Urinary bladder (tissue), 4 donors: ENCODE data around the gene RSRC1. TPM values are rescaled to one million over a fixed set of nuclear protein-coding genes. Genes with fewer than 3 reads are reported as not detected.

Experiments used
- DNase-seq: peaks from one replicate; pipeline ENCODE4 v3.0.0-alpha.2; 2015; ENCODE audit errors: extremely low spot score
- H3K27ac ChIP-seq: one replicate; pipeline ENCODE4 v1.5.1; 2013; ENCODE audit warnings: low read depth, mild to moderate bottlenecking, moderate library complexity
- H3K36me3 ChIP-seq: one replicate; pipeline ENCODE4 v1.6.1; 2013; ENCODE audit warnings: mild to moderate bottlenecking, moderate library complexity; ENCODE audit not compliant: insufficient read depth
- H3K4me1 ChIP-seq: one replicate; pipeline ENCODE4 v1.6.1; 2013; ENCODE audit warnings: mild to moderate bottlenecking, moderate library complexity; ENCODE audit not compliant: insufficient read depth
- H3K4me3 ChIP-seq: one replicate; pipeline ENCODE4 v1.5.1; 2013; ENCODE audit warnings: low read depth, low read length
- WGBS: extraction: QIAGEN DNeasy Blood & Tissue Kit; methylation state at CpG from one replicate; pipeline ENCODE4 v1.1.7; 2013; 5-methylcytosine and 5-hydroxymethylcytosine counted together
- polyA plus RNA-seq: library from polyadenylated mRNA; stranded (reverse); fragments of 200-250 nt; gene quantifications from one replicate; pipeline ENCODE4 v1.2.3, GENCODE V29; 2013
- total RNA-seq: library from RNA; depleted of rRNA; stranded (reverse); fragments of >200 nt; gene quantifications from one replicate; pipeline ENCODE4 v1.2.3, GENCODE V29; 2014
- donor health status: healthy with polysubstance abuse.
- donor health status: healthy.

The RSRC1 gene
- total and polyA plus RNA-seq, 2 donors, result 29.3 to 70.6 TPM

DNA sequence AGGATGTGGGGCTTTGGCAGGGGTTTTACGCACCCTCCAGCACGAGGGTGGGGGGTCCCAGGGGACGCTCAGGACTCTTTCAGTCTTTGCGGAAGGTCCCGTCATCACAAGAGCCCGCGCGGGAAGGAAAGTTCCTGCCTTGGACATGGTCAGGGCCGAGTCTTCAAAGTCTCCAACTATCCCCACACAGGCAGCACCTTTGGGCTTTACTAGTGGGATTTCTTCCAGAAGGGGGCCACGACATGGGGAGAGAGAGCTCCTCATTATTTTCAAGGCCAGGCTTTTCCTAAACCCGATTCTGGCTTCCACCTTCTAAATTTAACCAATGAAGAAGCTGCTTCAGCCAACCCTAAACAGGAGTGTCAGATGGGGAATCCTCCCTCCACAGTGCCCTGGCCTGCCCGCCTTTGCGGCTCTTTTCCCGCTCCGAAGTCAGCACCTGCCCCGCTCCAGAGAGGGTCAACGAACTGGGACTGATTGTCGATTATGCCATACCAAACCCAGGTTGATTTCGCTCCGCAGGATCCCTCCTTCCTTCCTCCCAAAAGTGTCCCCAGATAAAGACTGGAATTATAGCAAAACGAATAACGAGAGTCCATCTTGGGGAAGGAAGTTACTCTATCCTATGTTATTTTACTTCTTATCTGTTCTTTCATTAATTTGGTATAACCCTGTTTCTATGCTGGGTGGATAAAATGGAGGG is 14.6 kb upstream of the RSRC1 start:
- H3K27ac ChIP-seq, result no peak overlapping the region
- no peak for DNase-seq
- H3K4me1 ChIP-seq, result no peaks in the 10 kb centered on the region
- 13% methylated on average over 22 of the region's 22 CpGs for WGBS
- H3K4me3 ChIP-seq, result no peak overlapping the region
- no peaks in the 10 kb centered on the region for H3K36me3 ChIP-seq

DNA sequence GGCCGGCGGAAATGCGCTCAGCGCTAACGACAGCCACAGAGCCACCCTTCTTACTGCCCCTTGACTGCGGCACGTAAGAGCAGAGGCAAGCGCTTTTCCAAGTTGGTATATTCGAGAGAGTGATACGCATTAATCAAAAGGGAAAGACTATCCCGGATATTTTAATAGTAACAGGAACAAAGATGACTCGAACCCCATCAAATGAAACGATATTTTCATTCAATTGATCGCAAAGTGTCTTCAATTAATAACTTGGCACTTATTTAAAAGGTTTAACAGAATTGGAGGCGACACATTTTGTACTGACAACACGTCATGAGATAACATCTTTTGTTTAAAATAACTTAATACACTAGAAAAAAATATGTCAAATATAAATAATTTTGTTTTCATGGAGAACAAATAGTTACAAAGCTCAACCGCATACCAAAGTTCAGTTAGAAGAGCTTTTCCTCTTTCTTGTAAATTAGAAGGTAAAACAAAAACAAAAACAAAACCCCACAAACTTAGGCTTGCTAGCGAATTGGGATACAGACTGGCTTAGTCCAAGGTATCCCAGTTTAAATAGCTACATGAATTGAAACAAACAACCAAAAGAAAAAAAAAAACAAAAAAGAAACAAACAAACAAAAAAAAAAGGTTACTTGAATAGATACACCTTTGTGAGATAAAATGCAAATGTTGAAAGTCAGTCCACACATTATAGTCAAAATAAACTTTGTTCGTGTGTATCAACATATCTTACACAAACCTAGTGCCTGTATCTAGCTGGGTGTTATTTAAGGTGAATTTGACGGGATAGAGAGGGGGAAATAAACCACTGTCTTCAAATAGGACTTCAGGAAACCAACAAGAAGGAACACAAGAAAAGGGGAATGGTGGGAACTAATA is 13.8 kb upstream of the RSRC1 start:
- WGBS, result 12% methylated on average over 20 of the region's 20 CpGs
- Histone ChIP-seq H3K4me1 (no peaks in the 10 kb centered on the region), H3K36me3 (no peaks in the 10 kb centered on the region), H3K27ac (no peak overlapping the region), H3K4me3 (no peak overlapping the region)
- DNase-seq, result no peak

DNA sequence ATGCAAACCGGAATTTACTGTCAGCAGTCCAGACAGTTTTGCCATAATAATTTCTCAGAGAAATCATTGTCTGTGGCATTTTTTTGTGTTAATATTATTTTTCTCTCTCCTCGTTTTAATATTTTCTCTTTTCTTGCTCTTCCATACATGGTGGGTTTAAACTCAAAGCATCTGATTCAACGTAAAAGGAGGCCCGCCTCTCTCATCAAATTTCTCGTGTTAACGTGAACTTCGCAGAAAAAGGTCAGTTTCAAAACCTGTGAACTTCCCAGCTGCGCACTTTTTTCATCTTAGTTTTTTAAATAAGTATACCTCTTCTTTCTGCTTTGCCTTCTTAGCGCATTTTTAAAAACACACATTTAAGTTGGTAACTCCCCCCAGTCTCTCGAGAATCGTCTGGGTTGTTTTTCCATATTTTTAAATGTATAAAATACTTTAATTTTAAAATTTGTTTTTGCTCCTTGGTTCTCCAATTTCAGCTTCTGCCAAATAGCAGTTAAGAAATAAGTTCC is 12.8 kb upstream of the RSRC1 start:
- DNase-seq, result no peak
- H3K27ac ChIP-seq, result no peak overlapping the region
- WGBS, result 17% methylated on average over 11 of the region's 11 CpGs
- H3K4me1 ChIP-seq, result no peaks in the 10 kb centered on the region
- no peaks in the 10 kb centered on the region for H3K36me3 ChIP-seq
- no peak overlapping the region for H3K4me3 ChIP-seq

DNA sequence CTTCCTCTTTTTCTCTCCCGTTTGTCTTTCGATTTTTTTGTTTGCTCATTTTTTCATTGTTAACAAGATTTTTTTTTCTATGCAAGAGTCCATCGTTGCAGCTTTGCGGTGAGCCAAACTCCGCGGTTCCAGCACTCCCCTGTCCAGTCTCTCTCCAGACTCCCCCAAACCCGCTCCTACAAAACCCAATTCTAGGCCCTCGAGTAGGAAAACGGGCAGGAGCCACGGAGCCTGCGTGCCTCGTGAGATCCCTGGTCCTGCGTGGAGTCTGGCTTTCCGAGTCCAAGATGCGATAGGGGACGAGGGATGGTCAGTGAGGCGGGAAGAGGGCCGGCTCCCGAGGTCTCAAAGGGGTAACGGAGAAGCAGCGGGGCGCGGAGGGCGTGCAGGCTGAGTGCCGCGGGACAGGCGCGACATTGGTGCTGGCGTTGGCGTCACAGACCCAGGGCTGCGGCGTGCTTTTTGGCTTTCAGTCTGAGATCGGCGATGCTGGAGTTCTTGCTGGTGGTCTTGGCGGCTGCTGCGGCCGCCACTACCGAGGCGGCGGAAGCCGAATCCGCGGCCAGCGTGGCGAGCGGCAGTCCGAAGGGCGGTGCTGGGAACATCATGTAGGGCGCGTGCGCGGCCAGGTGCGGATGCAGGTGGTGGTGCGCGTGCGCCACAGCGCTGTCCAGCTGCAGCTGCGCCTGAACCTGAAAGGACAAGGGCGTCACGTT is 12.1 kb upstream of the RSRC1 start:
- DNase-seq, result no peak
- 3% methylated on average over 60 of the region's 60 CpGs for WGBS
- H3K27ac ChIP-seq, result no peak overlapping the region
- peak overlapping the region; percentile 22 for H3K4me3 ChIP-seq
- H3K36me3 ChIP-seq, result no peaks in the 10 kb centered on the region
- H3K4me1 ChIP-seq, result no peaks in the 10 kb centered on the region

- DNase-seq, result no peak
- 4% methylated on average over 10 of the region's 10 CpGs for whole genome bisulfite sequencing
- Histone ChIP-seq H3K4me1 (no peaks in the 10 kb centered on the region), H3K36me3 (no peaks in the 10 kb centered on the region), H3K4me3 (peak overlapping the region; percentile 22), H3K27ac (no peak overlapping the region)
Observed at GRCh38 chr3:158098309-158098639, 11.6 kb upstream of the RSRC1 start.

- Histone ChIP-seq H3K36me3 (no peaks in the 10 kb centered on the region), H3K4me3 (no peak overlapping the region), H3K4me1 (no peaks in the 10 kb centered on the region), H3K27ac (no peak overlapping the region)
- DNase-seq, result no peak
- WGBS, result 11% methylated on average over 5 of the region's 5 CpGs
Observed at GRCh38 chr3:158098834-158099424, 11.0 kb upstream of the RSRC1 start.

DNA sequence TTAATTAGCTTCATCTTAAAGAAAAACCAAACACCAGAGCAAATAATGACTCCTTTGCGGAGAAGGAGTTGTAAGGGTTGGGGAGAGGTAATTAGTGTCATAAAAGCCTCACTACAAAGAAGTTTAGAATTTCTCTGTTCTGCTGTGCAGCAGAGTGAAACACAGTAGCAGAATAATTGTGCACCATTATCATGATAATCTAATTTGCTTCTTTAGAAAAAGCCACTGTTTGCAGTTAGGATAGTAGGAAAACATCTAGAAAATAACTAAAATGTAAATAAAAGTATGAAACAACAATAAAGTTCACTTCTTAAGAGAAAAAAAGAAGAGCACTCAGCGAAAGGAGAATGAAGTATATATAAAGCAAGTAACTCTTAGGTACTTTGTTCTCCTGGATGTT is 9.2 kb upstream of the RSRC1 start:
- H3K27ac ChIP-seq, result no peak overlapping the region
- 20% methylated on average over 2 of the region's 2 CpGs for WGBS

GRCh38 chr3:158101335-158102241 is 8.3 kb upstream of the RSRC1 start:
- H3K27ac ChIP-seq, result no peak overlapping the region
- H3K36me3 ChIP-seq, result no peaks in the 10 kb centered on the region
- no peak for DNase-seq
- H3K4me3 ChIP-seq, result no peak overlapping the region
- 26% methylated on average over 14 of the region's 14 CpGs for WGBS
- H3K4me1 ChIP-seq, result no peaks in the 10 kb centered on the region

More for the DNA sequence above, 9.2 kb upstream of the RSRC1 start:
- DNase-seq, result no peak
- Histone ChIP-seq H3K4me1 (no peaks in the 10 kb centered on the region), H3K4me3 (no peak overlapping the region), H3K36me3 (no peaks in the 10 kb centered on the region)

- DNase-seq, result no peak
- Histone ChIP-seq H3K4me3 (no peak overlapping the region), H3K27ac (no peak overlapping the region), H3K36me3 (no peaks in the 10 kb centered on the region), H3K4me1 (no peaks in the 10 kb centered on the region)
- 16% methylated on average over 28 of the region's 28 CpGs for WGBS
Observed at GRCh38 chr3:158102242-158103080, 7.4 kb upstream of the RSRC1 start.

DNA sequence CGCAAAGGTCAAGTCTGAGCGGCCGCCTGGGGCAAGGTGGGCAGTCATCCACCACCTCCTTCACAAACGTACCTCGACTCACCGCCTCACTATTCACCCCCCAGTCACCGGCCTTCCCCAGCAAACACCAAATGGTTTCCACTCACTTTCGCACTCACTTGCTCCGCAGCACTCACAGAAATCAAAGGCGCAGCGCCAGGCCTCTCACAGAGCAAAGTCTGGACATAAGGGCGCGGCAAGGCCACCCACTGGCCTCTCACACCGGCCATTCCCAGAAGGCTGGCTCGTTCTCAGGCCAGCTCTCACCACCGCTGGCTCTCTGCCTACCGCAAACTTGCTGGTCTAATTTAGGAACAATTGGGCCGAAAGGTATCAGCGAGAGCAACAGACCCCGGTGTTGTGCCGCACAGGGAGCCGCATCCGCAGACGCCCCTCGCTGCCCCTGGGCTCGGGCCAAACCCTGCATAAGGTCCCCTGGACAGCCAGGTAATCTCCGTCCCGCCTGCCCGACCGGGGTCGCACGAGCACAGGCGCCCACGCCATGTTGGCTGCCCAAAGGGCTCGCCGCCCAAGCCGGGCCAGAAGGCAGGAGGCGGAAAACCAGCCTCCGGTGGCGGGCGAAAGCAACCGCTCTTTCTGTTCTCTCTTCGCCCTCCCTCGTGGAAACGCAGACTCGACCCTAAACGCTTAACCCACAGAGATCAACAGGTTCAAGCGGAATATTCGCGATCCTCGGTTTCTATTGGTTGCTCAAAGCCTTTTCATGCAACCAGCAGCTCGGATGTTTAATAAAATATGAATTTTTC is 6.6 kb upstream of the RSRC1 start:
- no peak overlapping the region for H3K27ac ChIP-seq
- DNase-seq, result no peak
- no peak overlapping the region for H3K4me3 ChIP-seq
- H3K4me1 ChIP-seq, result no peaks in the 10 kb centered on the region
- no peaks in the 10 kb centered on the region for H3K36me3 ChIP-seq
- 8% methylated on average over 52 of the region's 52 CpGs for WGBS

GRCh38 chr3:158103887-158104327 is 6.0 kb upstream of the RSRC1 start:
- Histone ChIP-seq H3K4me1 (no peaks in the 10 kb centered on the region), H3K27ac (no peak overlapping the region), H3K4me3 (no peak overlapping the region), H3K36me3 (no peaks in the 10 kb centered on the region)
- WGBS, result 22% methylated on average over 19 of the region's 19 CpGs
- no peak for DNase-seq
